Body of pancreas (tissue), 4 donors: ENCODE results near the gene CRYGC.

Experiments
- CTCF ChIP-seq, 7 experiments: fragments of 450-650 bp in 4 of 7; fragments of 200-600 bp in 3 of 7; sonication (generic) in 3 of 7; IDR thresholded peaks; one replicate each; pipeline ENCODE4 v1.5.1; 2016 to 2019; ENCODE audit warnings: antibody characterized with exemption in 7 of 7
- POLR2A ChIP-seq, 3 donors: fragments of 450-650 bp; IDR thresholded peaks; one replicate each; pipeline ENCODE4 v1.6.1; 2016; ENCODE audit warnings: antibody characterized with exemption in 3 of 3, mild to moderate bottlenecking in 2 of 3

- no peak for TF ChIP-seq POLR2A (IDR thresholded peaks at IDR 0.05)
- no peak for TF ChIP-seq CTCF (IDR thresholded peaks at IDR 0.05)
These were observed 4.4 kb downstream of the CRYGC start for GRCh38 chr2:208125251-208125650.
